Mesenchymal stem cell (in vitro differentiated cells and primary cell): Measurements from ENCODE around the gene PSTPIP2.

Source experiments
- DNase-seq: peaks from one replicate; pipeline ENCODE4 v3.0.0-alpha.2; 2013
- H2AFZ ChIP-seq: one replicate; pipeline ENCODE4 v1.6.1; 2013; ENCODE audit warnings: low read depth, mild to moderate bottlenecking, control low read depth, inconsistent platforms, low read length, moderate library complexity
- H2AK5ac ChIP-seq: 2 replicates; pipeline ENCODE4 v1.6.1; 2013; ENCODE audit warnings: low read length, moderate library complexity, mild to moderate bottlenecking, inconsistent platforms; ENCODE audit not compliant: severe bottlenecking
- H2BK120ac ChIP-seq: one replicate; pipeline ENCODE4 v1.6.1; 2013; ENCODE audit warnings: low read depth, mild to moderate bottlenecking, inconsistent platforms, low read length, moderate library complexity
- H2BK12ac ChIP-seq, 2 experiments: one replicate each; pipeline ENCODE4 v1.6.1; 2013; ENCODE audit warnings: inconsistent platforms in 2 of 2, low read length in 2 of 2, mild to moderate bottlenecking in 2 of 2, moderate library complexity in 2 of 2, control low read depth in 1 of 2
- H2BK15ac ChIP-seq: one replicate; pipeline ENCODE4 v1.6.1; 2013; ENCODE audit warnings: mild to moderate bottlenecking, low read depth, inconsistent platforms; ENCODE audit not compliant: poor library complexity, severe bottlenecking
- H2BK5ac ChIP-seq: 2 replicates; pipeline ENCODE4 v1.6.1; 2013; ENCODE audit warnings: low read depth, mild to moderate bottlenecking, low read length, control low read depth, inconsistent platforms; ENCODE audit not compliant: poor library complexity, severe bottlenecking
- H3K14ac ChIP-seq, 2 experiments: one replicate each; pipeline ENCODE4 v1.6.1; 2013; ENCODE audit warnings: inconsistent platforms in 2 of 2, low read length in 2 of 2, control low read depth in 1 of 2, mild to moderate bottlenecking in 1 of 2, moderate library complexity in 1 of 2
- H3K18ac ChIP-seq, 2 experiments: one replicate each; pipeline ENCODE4 v1.6.1; 2013; ENCODE audit warnings: inconsistent platforms in 2 of 2, low read length in 2 of 2, control low read depth in 1 of 2, low read depth in 1 of 2, mild to moderate bottlenecking in 1 of 2
- H3K23ac ChIP-seq, 2 experiments: one replicate each; pipeline ENCODE4 v1.6.1; 2013; ENCODE audit warnings: inconsistent platforms in 2 of 2, low read length in 2 of 2, mild to moderate bottlenecking in 2 of 2, moderate library complexity in 2 of 2, control low read depth in 1 of 2
- H3K27ac ChIP-seq: 2 replicates; pipeline ENCODE4 v1.5.1; 2013; ENCODE audit warnings: mild to moderate bottlenecking, moderate library complexity, low read length, control low read depth, inconsistent platforms; ENCODE audit not compliant: poor library complexity, severe bottlenecking
- H3K27me3 ChIP-seq, 2 experiments: 2 replicates each; pipeline versions ENCODE4 v1.6.1 to v1.7.0; 2013; ENCODE audit warnings: low read length in 2 of 2, mild to moderate bottlenecking in 2 of 2, moderate library complexity in 2 of 2, control low read depth in 1 of 2, inconsistent platforms in 1 of 2; ENCODE audit not compliant: control insufficient read depth in 1 of 2, insufficient read depth in 1 of 2
- H3K36me3 ChIP-seq, 2 experiments: 2 replicates each; pipeline versions ENCODE4 v1.6.1 to v1.7.0; 2013; ENCODE audit warnings: low read length in 2 of 2, control low read depth in 1 of 2, inconsistent platforms in 1 of 2, low read depth in 1 of 2, mild to moderate bottlenecking in 1 of 2; ENCODE audit not compliant: insufficient read depth in 2 of 2, control insufficient read depth in 1 of 2
- H3K4ac ChIP-seq, 2 experiments: one replicate each; pipeline ENCODE4 v1.6.1; 2013; ENCODE audit warnings: inconsistent platforms in 2 of 2, low read length in 2 of 2, mild to moderate bottlenecking in 2 of 2, moderate library complexity in 2 of 2, control low read depth in 1 of 2, low read depth in 1 of 2
- H3K4me1 ChIP-seq: 2 replicates; pipeline ENCODE4 v1.6.1; 2013; ENCODE audit warnings: low read depth, low read length, control low read depth; ENCODE audit not compliant: control insufficient read depth, insufficient read depth
- H3K4me2 ChIP-seq: 2 replicates; pipeline ENCODE4 v1.6.1; 2013; ENCODE audit warnings: low read length, mild to moderate bottlenecking, inconsistent platforms; ENCODE audit not compliant: poor library complexity, severe bottlenecking
- H3K4me3 ChIP-seq, 2 experiments: 2 replicates each; pipeline versions ENCODE4 v1.5.1 to v1.7.0; 2013; ENCODE audit warnings: low read length in 2 of 2, mild to moderate bottlenecking in 2 of 2, control low read depth in 1 of 2, low read depth in 1 of 2; ENCODE audit not compliant: insufficient read depth in 1 of 2
- H3K79me1 ChIP-seq: replicated peaks from 2 replicates; pipeline ENCODE4 v1.6.1; 2013; ENCODE audit warnings: mild to moderate bottlenecking, control low read depth, low read length, inconsistent platforms; ENCODE audit not compliant: poor library complexity, severe bottlenecking
- H3K9ac ChIP-seq: 2 replicates; pipeline ENCODE4 v1.7.0; 2013; ENCODE audit warnings: mild to moderate bottlenecking, low read length, moderate library complexity
- H3K9me3 ChIP-seq: 2 replicates; pipeline ENCODE4 v1.7.0; 2013; ENCODE audit warnings: mild to moderate bottlenecking, low read length; ENCODE audit not compliant: control insufficient read depth
- H4K8ac ChIP-seq: one replicate; pipeline ENCODE4 v1.6.1; 2013; ENCODE audit warnings: inconsistent platforms, mild to moderate bottlenecking, low read length, moderate library complexity
- H4K91ac ChIP-seq: one replicate; pipeline ENCODE4 v1.6.1; 2013; ENCODE audit warnings: mild to moderate bottlenecking, low read length, inconsistent platforms
- WGBS: methylation state at CpG from one replicate; pipeline ENCODE4 v1.1.7; 2013; ENCODE audit warnings: mixed read lengths; 5-methylcytosine and 5-hydroxymethylcytosine counted together

PSTPIP2 gene

GRCh38 chr18:46069524-46069923, 2.5 kb downstream of the PSTPIP2 start:
- peak overlapping the region; percentile 9 for H3K9ac ChIP-seq
- H2AK5ac ChIP-seq = no peak overlapping the region
- peaks cover 22% of the 10 kb centered on the region for H3K4me1 ChIP-seq
- DNase-seq = no peak
- H3K9me3 ChIP-seq = no peaks in the 10 kb centered on the region
- no peak overlapping the region for H2BK5ac ChIP-seq
- no peak overlapping the region for H2BK12ac ChIP-seq
- H3K4me2 ChIP-seq = no peak overlapping the region
- H3K79me1 ChIP-seq = peaks cover 25% of the 10 kb centered on the region
- H3K27me3 ChIP-seq = no peaks in the 10 kb centered on the region
- H4K8ac ChIP-seq = no peak overlapping the region
- no peak overlapping the region for H2AFZ ChIP-seq
- 87% methylated on average over 4 of the region's 4 CpGs for WGBS
- H2BK15ac ChIP-seq = no peak overlapping the region
- H3K18ac ChIP-seq = no peak overlapping the region
- H3K36me3 ChIP-seq = peaks cover 3 to 4% of the 10 kb centered on the region in 2 experiments
- H2BK120ac ChIP-seq = no peak overlapping the region
- no peak overlapping the region for H3K14ac ChIP-seq
- peak overlapping the region; percentile 3 for H3K27ac ChIP-seq
- H3K4ac ChIP-seq = no peak overlapping the region
- H3K4me3 ChIP-seq = no peak overlapping the region
- no peak overlapping the region for H4K91ac ChIP-seq
- H3K23ac ChIP-seq = no peak overlapping the region

DNA sequence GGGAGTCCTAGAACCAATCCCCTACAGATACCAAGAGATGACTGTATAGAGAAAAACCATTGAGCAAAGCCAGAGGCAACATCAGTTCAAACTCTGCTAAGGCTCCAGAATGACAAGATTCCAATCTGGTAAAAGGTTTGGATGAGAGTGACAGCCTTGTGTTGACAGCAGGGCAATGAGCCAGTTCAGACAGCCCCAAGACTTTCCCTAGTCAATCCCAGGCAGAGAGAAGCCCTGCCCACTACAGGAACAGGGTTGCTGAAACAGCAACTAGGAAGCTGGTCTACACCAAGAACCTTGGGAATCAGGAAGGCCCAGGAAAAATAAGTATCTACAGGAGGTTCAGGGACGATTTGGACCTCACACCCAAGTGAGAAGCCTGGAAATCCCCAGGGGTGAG, 3.3 kb downstream of the PSTPIP2 start:
- no peak overlapping the region for H4K91ac ChIP-seq
- DNase-seq = no peak
- H3K4me2 ChIP-seq = no peak overlapping the region
- H3K4ac ChIP-seq = no peak overlapping the region
- H3K4me1 ChIP-seq = peaks cover 23% of the 10 kb centered on the region
- no peak overlapping the region for H3K4me3 ChIP-seq
- no peak overlapping the region for H3K14ac ChIP-seq
- no peaks in the 10 kb centered on the region for H3K9me3 ChIP-seq
- H3K9ac ChIP-seq = peak overlapping the region; percentile 9
- H2BK5ac ChIP-seq = no peak overlapping the region
- H2AK5ac ChIP-seq = peak overlapping the region; percentile 75
- H3K18ac ChIP-seq = no peak overlapping the region
- no peaks in the 10 kb centered on the region for H3K27me3 ChIP-seq
- H2BK12ac ChIP-seq = no peak overlapping the region
- H2BK15ac ChIP-seq = no peak overlapping the region
- no peak overlapping the region for H3K27ac ChIP-seq
- 11% methylated on average over 1 of the region's 1 CpG for WGBS
- H3K23ac ChIP-seq = no peak overlapping the region
- H2BK120ac ChIP-seq = no peak overlapping the region
- H2AFZ ChIP-seq = no peak overlapping the region
- peaks cover 3 to 4% of the 10 kb centered on the region in 2 experiments for H3K36me3 ChIP-seq
- peak overlapping the region; percentile 20 for H4K8ac ChIP-seq
- H3K79me1 ChIP-seq = peaks cover 27% of the 10 kb centered on the region

DNA sequence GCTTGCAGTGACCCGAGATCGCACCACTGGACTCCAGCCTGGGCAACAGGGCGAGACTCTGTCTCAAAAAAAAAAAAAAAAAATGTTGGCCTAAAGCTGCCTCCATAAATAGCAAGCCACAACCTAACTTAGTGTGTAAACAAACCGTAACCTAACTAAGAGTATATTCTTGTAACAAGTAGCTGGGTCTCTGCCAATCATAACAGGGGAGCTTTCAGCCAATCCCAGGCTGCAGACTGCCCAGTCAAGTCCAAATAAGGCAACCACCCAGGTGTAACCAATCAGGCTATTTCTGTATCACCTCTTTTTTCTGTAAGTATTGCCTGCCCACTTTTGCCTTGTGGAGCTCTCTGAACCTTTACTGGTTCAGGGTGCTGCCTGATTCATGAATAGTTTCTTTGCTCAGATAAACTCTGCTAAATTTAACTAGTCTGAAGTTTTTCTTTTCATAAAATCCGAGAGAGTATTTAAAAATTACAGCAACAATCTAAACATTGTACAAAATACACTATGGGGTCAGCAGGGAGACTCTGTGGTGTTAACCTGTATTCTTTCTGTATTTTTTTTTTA, 4.5 kb downstream of the PSTPIP2 start:
- DNase-seq = peak; percentile 32
- peaks cover 21% of the 10 kb centered on the region for H3K4me1 ChIP-seq
- no peak overlapping the region for H2BK120ac ChIP-seq
- no peak overlapping the region for H3K18ac ChIP-seq
- H3K14ac ChIP-seq = no peak overlapping the region
- H4K8ac ChIP-seq = no peak overlapping the region
- H3K4me2 ChIP-seq = no peak overlapping the region
- no peak overlapping the region for H2BK15ac ChIP-seq
- H3K27me3 ChIP-seq = no peaks in the 10 kb centered on the region
- no peak overlapping the region for H4K91ac ChIP-seq
- H3K36me3 ChIP-seq = peaks cover 3 to 4% of the 10 kb centered on the region in 2 experiments
- peaks cover 31% of the 10 kb centered on the region for H3K79me1 ChIP-seq
- H3K27ac ChIP-seq = no peak overlapping the region
- H3K9ac ChIP-seq = no peak overlapping the region
- no peak overlapping the region for H3K4ac ChIP-seq
- no peak overlapping the region for H2BK5ac ChIP-seq
- no peak overlapping the region for H2AFZ ChIP-seq
- H2BK12ac ChIP-seq = no peak overlapping the region
- H3K4me3 ChIP-seq = no peak overlapping the region
- WGBS = 91% methylated on average over 4 of the region's 5 CpGs
- no peak overlapping the region for H2AK5ac ChIP-seq
- H3K23ac ChIP-seq = no peak overlapping the region
- no peaks in the 10 kb centered on the region for H3K9me3 ChIP-seq

GRCh38 chr18:46062781-46063180, 9.3 kb downstream of the PSTPIP2 start:
- H2AFZ ChIP-seq = no peak overlapping the region
- DNase-seq = no peak
- H3K27me3 ChIP-seq = no peaks in the 10 kb centered on the region
- no peaks in the 10 kb centered on the region for H3K9me3 ChIP-seq
- no peak overlapping the region for H3K27ac ChIP-seq
- H4K91ac ChIP-seq = no peak overlapping the region
- H3K4me2 ChIP-seq = no peak overlapping the region
- peaks cover 26% of the 10 kb centered on the region for H3K79me1 ChIP-seq
- H3K23ac ChIP-seq = no peak overlapping the region
- peaks cover 1% of the 10 kb centered on the region for H3K4me1 ChIP-seq
- H4K8ac ChIP-seq = no peak overlapping the region
- no peak overlapping the region for H2BK5ac ChIP-seq
- H2AK5ac ChIP-seq = no peak overlapping the region
- H3K18ac ChIP-seq = no peak overlapping the region
- H3K4ac ChIP-seq = no peak overlapping the region
- H2BK12ac ChIP-seq = no peak overlapping the region
- no peak overlapping the region for H3K14ac ChIP-seq
- 88% methylated on average over 5 of the region's 5 CpGs for whole genome bisulfite sequencing
- no peak overlapping the region for H3K4me3 ChIP-seq
- no peak overlapping the region for H2BK15ac ChIP-seq
- H3K36me3 ChIP-seq = peaks cover 3 to 4% of the 10 kb centered on the region in 2 experiments
- no peak overlapping the region for H3K9ac ChIP-seq
- H2BK120ac ChIP-seq = no peak overlapping the region
